Keratinocyte (primary cell): Measurements from ENCODE around the gene KSR1. TPM values are rescaled to one million over a fixed set of nuclear protein-coding genes. Genes with fewer than 3 reads are reported as not detected.
"Not testable (repeated sequence)": the region's sequence is repeated elsewhere in the genome, so short reads cannot be mapped to it uniquely, and the experiment has no call there.

ENCODE experiments used
- DNase-seq: peaks from one replicate; pipeline ENCODE4 v3.0.0-alpha.2; 2011; ENCODE audit warnings: low read depth, missing footprints, low spot score
- FAIRE-seq: peaks from 2 replicates; lab custom pipeline; 2011; peaks lifted over from hg19 to GRCh38; lab: Jason Lieb, UNC
- H2AFZ ChIP-seq: 2 replicates; pipeline ENCODE4 v1.6.0; 2012; ENCODE audit warnings: low read length, control low read depth, inconsistent platforms; ENCODE audit not compliant: control insufficient read depth
- H3K27ac ChIP-seq: 2 replicates; pipeline ENCODE4 v1.5.1; 2011; ENCODE audit warnings: low read length; ENCODE audit not compliant: control insufficient read depth, insufficient read depth
- H3K27me3 ChIP-seq: 3 replicates; pipeline ENCODE4 v1.6.0; 2011; ENCODE audit warnings: low read length; ENCODE audit not compliant: control insufficient read depth, insufficient read depth; ENCODE audit errors: extremely low read depth
- H3K36me3 ChIP-seq, 2 experiments: 2 replicates in 1 of 2; 3 replicates in 1 of 2; pipeline ENCODE4 v1.5.1; 2011; ENCODE audit warnings: low read length in 2 of 2, mild to moderate bottlenecking in 1 of 2; ENCODE audit not compliant: control insufficient read depth in 2 of 2, insufficient read depth in 2 of 2; ENCODE audit errors: extremely low read depth in 1 of 2
- H3K4me1 ChIP-seq: 3 replicates; pipeline ENCODE4 v1.5.1; 2011; ENCODE audit warnings: low read length; ENCODE audit not compliant: control insufficient read depth, insufficient read depth; ENCODE audit errors: extremely low read depth
- H3K4me2 ChIP-seq: 3 replicates; pipeline ENCODE4 v1.6.0; 2011; ENCODE audit warnings: low read depth, low read length; ENCODE audit not compliant: control insufficient read depth, insufficient read depth; ENCODE audit errors: extremely low read depth
- H3K4me3 ChIP-seq, 3 experiments: fragments of 200-600 bp in 1 of 3; sonication (generic) in 1 of 3; 2 replicates in 2 of 3; 3 replicates in 1 of 3; pipeline ENCODE4 v1.5.1; 2011 to 2016; ENCODE audit warnings: low read length in 3 of 3, mild to moderate bottlenecking in 3 of 3, control low read depth in 2 of 3, inconsistent platforms in 1 of 3, low read depth in 1 of 3, mixed read lengths in 1 of 3, mixed run types in 1 of 3, moderate library complexity in 1 of 3; ENCODE audit not compliant: control insufficient read depth in 2 of 3, insufficient read depth in 2 of 3; ENCODE audit errors: extremely low read depth in 1 of 3
- H3K79me2 ChIP-seq: 2 replicates; pipeline ENCODE4 v1.6.0; 2012; ENCODE audit warnings: low read length; ENCODE audit not compliant: control insufficient read depth, insufficient read depth
- H3K9ac ChIP-seq: 3 replicates; pipeline ENCODE4 v1.6.0; 2011; ENCODE audit warnings: low read length; ENCODE audit not compliant: control insufficient read depth, insufficient read depth; ENCODE audit errors: extremely low read depth
- H3K9me1 ChIP-seq: 3 replicates; pipeline ENCODE4 v1.6.0; 2011; ENCODE audit warnings: low read length; ENCODE audit not compliant: control insufficient read depth, insufficient read depth; ENCODE audit errors: extremely low read depth
- H3K9me3 ChIP-seq: 2 replicates; pipeline ENCODE4 v1.5.1; 2012; ENCODE audit warnings: low read depth, low read length; ENCODE audit not compliant: control insufficient read depth
- H4K20me1 ChIP-seq: 3 replicates; pipeline ENCODE4 v1.6.0; 2011; ENCODE audit warnings: low read length; ENCODE audit not compliant: control insufficient read depth, insufficient read depth; ENCODE audit errors: extremely low read depth
- CTCF ChIP-seq, 3 experiments: IDR thresholded peaks in 1 of 3; conservative IDR thresholded peaks in 1 of 3; optimal IDR thresholded peaks in 1 of 3; 2 replicates in 2 of 3; 3 replicates in 1 of 3; pipeline versions ENCODE3 to v1.5.1; 2011; ENCODE audit warnings: low read length in 3 of 3, mild to moderate bottlenecking in 3 of 3, moderate library complexity in 2 of 3, control low read depth in 1 of 3, inconsistent platforms in 1 of 3; ENCODE audit not compliant: insufficient read depth in 2 of 3; ENCODE audit errors: extremely low read depth in 1 of 3
- EZH2 ChIP-seq: IDR thresholded peaks from one replicate; pipeline ENCODE4 v1.6.1; 2012; ENCODE audit warnings: inconsistent platforms, mild to moderate bottlenecking, low read length, moderate library complexity
- dilution Hi-C: fragments of 300-500 bp; cut with MboI; formaldehyde crosslinking; loops from one replicate; pipeline ENCODE4 v1.7.0; 2020; ENCODE audit warnings: low sequenced_read_pairs; ENCODE audit not compliant: extremely low pct_ligation_motif_present
- polyA plus RNA-seq, 5 experiments: library from polyadenylated mRNA; depleted of rRNA in 3 of 5; stranded (reverse) in 3 of 5; stranded (forward) in 1 of 5; unstranded in 1 of 5; fragments of >200 nt; gene quantifications; 1 replicate in 1 of 5; 2 replicates in 3 of 5; 3 replicates in 1 of 5; pipeline versions ENCODE4 v1.2.1 to v1.2.3, GENCODE V29; 2011 to 2012; ENCODE audit warnings: missing spikeins in 2 of 5, low read depth in 1 of 5, low replicate concordance in 1 of 5

The KSR1 gene
- polyA plus RNA-seq, 1 donor (not counting 4 experiments of a cell fraction or from before 2014, with no cell fraction given), result 1.3 TPM

- H3K4me2 ChIP-seq, DNase-seq, FAIRE-seq: not testable (repeated sequence)
These were observed 182.2 kb downstream of the KSR1 start for GRCh38 chr17:27638415-27638914.

DNA sequence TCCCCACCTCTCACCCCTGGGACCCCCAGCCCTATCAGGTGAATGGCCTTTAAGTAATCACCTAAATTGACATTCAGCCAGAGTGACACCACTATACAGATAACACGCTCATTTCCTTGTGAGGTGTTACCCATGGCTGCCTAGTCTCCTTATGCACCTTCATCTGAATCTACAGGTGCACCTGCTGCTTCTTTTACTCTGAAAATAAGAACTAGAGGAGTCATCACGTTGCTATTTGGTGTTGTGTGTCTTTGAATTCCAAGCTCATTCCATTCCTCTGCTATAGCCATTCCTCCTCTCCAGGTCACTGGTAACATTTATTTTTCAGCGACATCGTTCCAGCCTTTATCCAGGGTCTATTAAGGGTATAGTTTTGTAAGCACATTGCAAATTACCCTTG lies 184.5 kb downstream of the KSR1 start:
- Histone ChIP-seq H3K9me3 (no peaks in the 10 kb centered on the region), H2AFZ (no peak overlapping the region), H3K9me1 (no peaks in the 10 kb centered on the region), H3K79me2 (no peaks in the 10 kb centered on the region), H3K27ac (no peak overlapping the region), H3K36me3 (no peaks in the 10 kb centered on the region), H4K20me1 (no peaks in the 10 kb centered on the region), H3K4me1 (peaks cover 4% of the 10 kb centered on the region), H3K4me2 (no peak overlapping the region), H3K9ac (no peak overlapping the region), H3K27me3 (no peaks in the 10 kb centered on the region), H3K4me3 (no peak overlapping the region)
- FAIRE-seq (no peak), DNase-seq (no peak)
- TF ChIP-seq EZH2, result no peak
- TF ChIP-seq CTCF (optimal IDR thresholded peaks at IDR 0.05 in 1 of 3, IDR thresholded peaks at IDR 0.05 in 1 of 3, conservative IDR thresholded peaks at IDR 0.05 in 1 of 3; ENCODE audit: extremely low read depth in 1 of 3, insufficient read depth in 2 of 3, low read length in 3 of 3), result no peak
- dilution Hi-C loops, result no loop called here

More at GRCh38 chr17:27638415-27638914, 182.2 kb downstream of the KSR1 start:
- H3K27ac ChIP-seq, H3K9me1 ChIP-seq, H3K27me3 ChIP-seq, H4K20me1 ChIP-seq, dilution Hi-C loops, H3K9me3 ChIP-seq, H2AFZ ChIP-seq, H3K79me2 ChIP-seq, H3K4me3 ChIP-seq, H3K4me1 ChIP-seq, H3K9ac ChIP-seq, H3K36me3 ChIP-seq: not testable (repeated sequence)

DNA sequence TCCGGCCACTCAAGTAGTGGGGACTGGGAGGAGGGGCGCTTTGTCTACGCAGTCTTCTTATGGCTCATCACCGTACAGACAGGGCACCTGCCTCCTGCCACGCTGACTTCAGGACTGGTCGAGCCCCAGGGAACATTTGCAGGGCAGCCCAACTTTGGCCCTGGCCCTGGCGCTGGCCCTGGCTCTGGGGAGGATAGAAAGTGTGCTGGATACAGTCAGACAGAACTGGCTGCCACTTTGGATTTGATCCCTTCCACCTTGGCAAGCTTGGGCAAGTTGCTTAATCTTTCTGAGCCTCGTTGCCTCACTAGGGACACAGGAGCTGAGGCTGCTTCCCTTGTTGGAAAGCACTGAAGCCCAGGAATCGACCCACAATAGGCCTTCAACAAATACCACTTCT lies 188.3 kb downstream of the KSR1 start:
- Histone ChIP-seq H2AFZ (no peak overlapping the region), H3K4me1 (peaks cover 6% of the 10 kb centered on the region), H3K4me3 (no peak overlapping the region), H3K9me3 (no peaks in the 10 kb centered on the region), H3K36me3 (no peaks in the 10 kb centered on the region), H3K27ac (no peak overlapping the region), H3K9ac (no peak overlapping the region), H3K4me2 (no peak overlapping the region), H4K20me1 (no peaks in the 10 kb centered on the region), H3K79me2 (no peaks in the 10 kb centered on the region), H3K27me3 (no peaks in the 10 kb centered on the region), H3K9me1 (no peaks in the 10 kb centered on the region)
- FAIRE-seq (no peak), DNase-seq (no peak)
- TF ChIP-seq EZH2 (no peak), CTCF (optimal IDR thresholded peaks at IDR 0.05 in 1 of 3, IDR thresholded peaks at IDR 0.05 in 1 of 3, conservative IDR thresholded peaks at IDR 0.05 in 1 of 3; ENCODE audit: extremely low read depth in 1 of 3, insufficient read depth in 2 of 3, low read length in 3 of 3) (no peak)
- dilution Hi-C loops, result no loop called here
